Prostate gland (tissue), 2 donors: Measurements from ENCODE around the gene PMVK.

ENCODE experiments used
- CTCF ChIP-seq, 4 experiments: fragments of 200-600 bp in 2 of 4; fragments of 450-650 bp in 2 of 4; sonication (generic) in 2 of 4; IDR thresholded peaks; 1 replicate in 3 of 4; 2 replicates in 1 of 4; pipeline ENCODE4 v1.5.1; 2016 to 2019; ENCODE audit warnings: antibody characterized with exemption in 4 of 4, mild to moderate bottlenecking in 2 of 4, moderate library complexity in 2 of 4
- POLR2A ChIP-seq: fragments of 450-650 bp; IDR thresholded peaks from one replicate; pipeline ENCODE4 v1.6.1; 2016; ENCODE audit warnings: antibody characterized with exemption, mild to moderate bottlenecking

- TF ChIP-seq CTCF (IDR thresholded peaks at IDR 0.05) (no peak), POLR2A (no peak)
Observed at GRCh38 chr1:154901591-154901990, 34.9 kb downstream of the PMVK start.
